ENCODE measurements around the gene NUAK2. TPM values are rescaled to one million over a fixed set of nuclear protein-coding genes. Genes with fewer than 3 reads are reported as not detected.

Gene NUAK2
- total RNA-seq, 4 donors from 2014 or later = 0.73 to 2.0 (median 1.5) TPM; not detected in 1

GRCh38 chr1:205258261-205258691 lies 63.3 kb downstream of the NUAK2 start:
- H3K9me3 ChIP-seq = no peaks in the 10 kb centered on the region
- H3K36me3 ChIP-seq = no peaks in the 10 kb centered on the region
- no peaks in the 10 kb centered on the region for H3K27me3 ChIP-seq
- no peak for DNase-seq
- intact Hi-C loops (cut with DNase I; ENCODE audit: low total_unique reads) = no loop called here
- no peak overlapping the region for H3K4me3 ChIP-seq
- H3K4me1 ChIP-seq = no peaks in the 10 kb centered on the region
- no peak overlapping the region for H3K27ac ChIP-seq
- no peak for TF ChIP-seq POLR2A (IDR thresholded peaks at IDR 0.05)

- no peak overlapping the region for H3K27ac ChIP-seq
- H3K9me3 ChIP-seq = no peaks in the 10 kb centered on the region
- no peaks in the 10 kb centered on the region for H3K36me3 ChIP-seq
- no peak overlapping the region for H3K4me3 ChIP-seq
- DNase-seq = no peak
- no peaks in the 10 kb centered on the region for H3K4me1 ChIP-seq
- no peaks in the 10 kb centered on the region for H3K27me3 ChIP-seq
- intact Hi-C loops (cut with DNase I; ENCODE audit: low total_unique reads) = no loop called here
- no peak for TF ChIP-seq POLR2A (IDR thresholded peaks at IDR 0.05)
Measured at GRCh38 chr1:205257735-205258134, 63.8 kb downstream of the NUAK2 start.

GRCh38 chr1:205256951-205257625 lies 64.5 kb downstream of the NUAK2 start:
- intact Hi-C loops (cut with DNase I; ENCODE audit: low total_unique reads) = no loop called here
- no peaks in the 10 kb centered on the region for H3K4me1 ChIP-seq
- H3K4me3 ChIP-seq = no peak overlapping the region
- no peaks in the 10 kb centered on the region for H3K27me3 ChIP-seq
- no peaks in the 10 kb centered on the region for H3K9me3 ChIP-seq
- no peak for TF ChIP-seq CTCF (IDR thresholded peaks at IDR 0.05)
- no peak for TF ChIP-seq POLR2A (IDR thresholded peaks at IDR 0.05)
- DNase-seq = no peak
- no peak overlapping the region for H3K27ac ChIP-seq
- no peaks in the 10 kb centered on the region for H3K36me3 ChIP-seq

- DNase-seq = peak; percentile 90 to 91
- Histone ChIP-seq H3K27ac (no peak overlapping the region), H3K4me3 (no peak overlapping the region), H3K4me1 (no peaks in the 10 kb centered on the region), H3K9me3 (no peaks in the 10 kb centered on the region), H3K36me3 (no peaks in the 10 kb centered on the region), H3K27me3 (no peaks in the 10 kb centered on the region)
- intact Hi-C loops (cut with DNase I; ENCODE audit: low total_unique reads) = no loop called here
- TF ChIP-seq CTCF (IDR thresholded peaks at IDR 0.05) (peak; percentile 95 to 99 (median 98)), POLR2A (IDR thresholded peaks at IDR 0.05) (no peak)
Measured at GRCh38 chr1:205255941-205256780, 65.4 kb downstream of the NUAK2 start.

Small RNA genes within 50 kb of the gene (small RNA-seq; reads per million reads assigned to genes)
- not detected for gene SNRPGP10

Other genes with a start within 250 kb of the NUAK2 start
- gene TMEM81, start 237.3 kb downstream of the NUAK2 start, total RNA-seq = 1 to 10 TPM in 2 of 4 donors, under 1 TPM in 1, not detected in 1; 0.26 to 3.3 (median 1.7) TPM
- 10 to 100 TPM in 3 of 4 donors, 1 to 10 TPM in 1; 4.9 to 33.7 (median 24.7) TPM for gene RBBP5, start 199.8 kb downstream of the NUAK2 start, total RNA-seq
- 10 to 100 TPM in 2 of 4 donors, 1 to 10 TPM in 2; 7.9 to 26.9 (median 14.4) TPM for gene DSTYK, start 110.0 kb downstream of the NUAK2 start, total RNA-seq
- gene TMCC2, start 93.8 kb downstream of the NUAK2 start, total RNA-seq = 1 to 10 TPM; 2.4 to 6.1 (median 5.3) TPM
- gene KLHDC8A, start 35.2 kb upstream of the NUAK2 start, total RNA-seq = 10 to 100 TPM in 1 of 4 donors, 1 to 10 TPM in 1, under 1 TPM in 1, not detected in 1; 0.88 to 14.1 (median 7.5) TPM
- gene LEMD1, start 100.3 kb upstream of the NUAK2 start, total RNA-seq = 1 to 10 TPM in 2 of 4 donors, not detected in 2; 1.6 to 1.8 TPM
- gene BLACAT1, start 134.3 kb upstream of the NUAK2 start, total RNA-seq = 1 to 10 TPM in 1 of 4 donors, under 1 TPM in 1, not detected in 2; 0.52 to 1.0 TPM
- 10 to 100 TPM in 2 of 4 donors, 1 to 10 TPM in 2; 4.1 to 28.2 (median 8.5) TPM for gene CDK18, start 182.9 kb upstream of the NUAK2 start, total RNA-seq

Measured in uterus (tissue), 4 donors.